Measurements from ENCODE around the gene SLC12A5. TPM values are rescaled to one million over a fixed set of nuclear protein-coding genes. Genes with fewer than 3 reads are reported as not detected.

Gene SLC12A5
- polyA plus RNA-seq, 3 donors = not detected

- H3K27me3 ChIP-seq (ENCODE audit: control insufficient read depth in 2 of 2, insufficient read depth in 2 of 2, low read length in 2 of 2) = no peaks in the 10 kb centered on the region
- H3K9me3 ChIP-seq (replicated peaks in 1 of 2; ENCODE audit: control insufficient read depth in 1 of 2, insufficient read depth in 1 of 2, low read length in 2 of 2) = no peaks in the 10 kb centered on the region
- no peaks in the 10 kb centered on the region for H3K36me3 ChIP-seq (replicated peaks in 1 of 2; ENCODE audit: control insufficient read depth in 1 of 2, insufficient read depth in 2 of 2, low read length in 2 of 2)
- WGBS (ENCODE audit: insufficient coverage) = 95% methylated on average over 3 of the region's 3 CpGs
- H3K9me3 Mint-ChIP-seq = no peaks in the 10 kb centered on the region
- H2AFZ ChIP-seq (ENCODE audit: insufficient read depth, low read depth, low read length, poor library complexity, severe bottlenecking) = no peak overlapping the region
- no peaks in the 10 kb centered on the region for H3K27me3 Mint-ChIP-seq (ENCODE audit: low read depth in 3 of 3)
- H3K4me1 Mint-ChIP-seq = peaks cover 70% of the 10 kb centered on the region
- H3K4me2 ChIP-seq (replicated peaks; ENCODE audit: extremely low read depth, low read length, poor library complexity, severe bottlenecking) = no peak overlapping the region
- H3K4me3 Mint-ChIP-seq = no peak overlapping the region
- no peak overlapping the region for H3K9ac ChIP-seq (ENCODE audit: insufficient read depth, low read length, poor library complexity, severe bottlenecking)
- no peak overlapping the region for H3K27ac ChIP-seq (ENCODE audit: low read depth in 1 of 2, low read length in 2 of 2)
- TF ChIP-seq CTCF (IDR thresholded peaks at IDR 0.05) = no peak
- H3K27ac Mint-ChIP-seq = peak overlapping the region in 2 of 7 donors; percentile 2 to 8
- no peak for DNase-seq
- no peak overlapping the region for H3K4me3 ChIP-seq (replicated peaks in 1 of 3; ENCODE audit: low read depth in 2 of 3, low read length in 3 of 3)
- intact Hi-C loops (cut with micrococcal nuclease) = loop anchor here (5.0 to 10.0 kb wide), 3 partner anchors 72 to 112 kb away; partner anchors contain the start of gene ZNF335 (in 1 of the 2)
- H3K4me1 ChIP-seq (ENCODE audit: control insufficient read depth in 1 of 2, insufficient read depth in 2 of 2, low read length in 2 of 2) = peaks cover 29 to 58% of the 10 kb centered on the region in 2 donors
- peaks cover 96% of the 10 kb centered on the region for H4K20me1 ChIP-seq (ENCODE audit: insufficient read depth, low read length)
- peaks cover 96% of the 10 kb centered on the region for H3K79me2 ChIP-seq (ENCODE audit: insufficient read depth, low read length)
- H3K36me3 Mint-ChIP-seq = peaks cover 5 to 6% of the 10 kb centered on the region in 2 donors
Observed at GRCh38 chr20:46084805-46085178, 55.8 kb downstream of the SLC12A5 start.

GRCh38 chr20:46085179-46085851 is 56.3 kb downstream of the SLC12A5 start:
- H3K27ac Mint-ChIP-seq = peak overlapping the region in 3 of 7 donors; percentile 2 to 37 (median 8)
- no peak for DNase-seq
- Histone ChIP-seq H3K79me2 (ENCODE audit: insufficient read depth, low read length) (peaks cover 91% of the 10 kb centered on the region), H2AFZ (ENCODE audit: insufficient read depth, low read depth, low read length, poor library complexity, severe bottlenecking) (no peak overlapping the region), H4K20me1 (ENCODE audit: insufficient read depth, low read length) (peaks cover 90% of the 10 kb centered on the region), H3K27ac (ENCODE audit: low read depth in 1 of 2, low read length in 2 of 2) (no peak overlapping the region), H3K36me3 (replicated peaks in 1 of 2; ENCODE audit: control insufficient read depth in 1 of 2, insufficient read depth in 2 of 2, low read length in 2 of 2) (no peaks in the 10 kb centered on the region), H3K4me3 (replicated peaks in 1 of 3; ENCODE audit: low read depth in 2 of 3, low read length in 3 of 3) (no peak overlapping the region), H3K4me1 (ENCODE audit: control insufficient read depth in 1 of 2, insufficient read depth in 2 of 2, low read length in 2 of 2) (peaks cover 32 to 63% of the 10 kb centered on the region in 2 donors), H3K9ac (ENCODE audit: insufficient read depth, low read length, poor library complexity, severe bottlenecking) (no peak overlapping the region), H3K9me3 (replicated peaks in 1 of 2; ENCODE audit: control insufficient read depth in 1 of 2, insufficient read depth in 1 of 2, low read length in 2 of 2) (no peaks in the 10 kb centered on the region), H3K4me2 (replicated peaks; ENCODE audit: extremely low read depth, low read length, poor library complexity, severe bottlenecking) (no peak overlapping the region), H3K27me3 (ENCODE audit: control insufficient read depth in 2 of 2, insufficient read depth in 2 of 2, low read length in 2 of 2) (no peaks in the 10 kb centered on the region)
- no peaks in the 10 kb centered on the region for H3K27me3 Mint-ChIP-seq (ENCODE audit: low read depth in 3 of 3)
- intact Hi-C loops (cut with micrococcal nuclease) = loop anchor here (5.0 to 10.0 kb wide), 3 partner anchors 73 to 113 kb away; partner anchors contain the start of gene ZNF335 (in 1 of the 2)
- H3K36me3 Mint-ChIP-seq = peaks cover 5 to 6% of the 10 kb centered on the region in 2 donors
- 42% methylated on average over 2 of the region's 4 CpGs for WGBS (ENCODE audit: insufficient coverage)
- H3K9me3 Mint-ChIP-seq = no peaks in the 10 kb centered on the region
- peaks cover 71% of the 10 kb centered on the region for H3K4me1 Mint-ChIP-seq
- no peak overlapping the region for H3K4me3 Mint-ChIP-seq
- no peak for TF ChIP-seq CTCF (IDR thresholded peaks at IDR 0.05)

All from CD14-positive monocyte (primary cell).